GM19351 (cell line): Measurements from ENCODE around the gene RAB8A.

ENCODE experiments used
- ATAC-seq: cut with Tn5 transposase; IDR thresholded peaks from one replicate; pipeline ENCODE4 v1.9.1; 2021; ENCODE audit warnings: mild to moderate bottlenecking, moderate library complexity; ENCODE audit not compliant: unreplicated experiment

RAB8A gene

DNA sequence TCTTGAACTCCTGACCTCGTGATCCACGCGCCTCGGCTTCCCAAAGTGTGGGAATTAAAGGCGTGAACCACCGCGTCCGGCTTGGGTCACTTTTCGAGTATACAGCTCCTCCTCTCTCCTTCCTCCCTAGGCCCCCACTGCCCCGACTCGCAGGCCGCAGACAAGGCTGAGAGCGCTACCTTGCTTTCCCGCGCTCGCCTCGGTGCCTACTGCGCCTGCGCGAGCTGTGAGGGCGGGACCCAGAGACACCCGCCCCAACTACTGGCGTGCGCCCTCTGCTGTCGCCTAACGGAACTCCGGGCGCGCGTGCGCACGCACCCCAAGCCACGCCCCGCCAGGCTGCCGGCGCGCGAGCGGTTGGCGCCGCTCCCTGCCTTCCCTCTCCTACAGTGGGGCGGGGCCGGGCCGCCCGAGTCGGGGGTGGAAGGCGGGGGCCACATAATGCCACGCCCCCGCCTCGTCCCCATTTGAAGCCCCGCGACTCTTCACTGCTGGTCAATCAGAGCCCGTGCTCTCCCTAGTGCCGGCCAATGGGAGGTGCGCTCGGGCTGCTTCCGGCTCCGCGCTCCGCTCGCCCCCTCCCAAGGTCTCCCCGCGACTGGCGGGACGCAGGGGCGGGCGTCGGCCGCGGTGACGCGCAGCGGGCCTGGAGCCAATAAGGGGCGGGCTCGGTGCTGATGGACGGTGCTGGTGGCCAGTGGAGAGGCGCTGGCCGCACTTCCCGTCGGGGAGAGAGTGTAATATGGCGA, at the start of gene RAB8A:
Gene RAB8A, plus strand, starts transcription at position 730 of the 749 bp plus-strand sequence. Its CDS starts 13 bp downstream, at position 743.
- peak; percentile 92 for ATAC-seq

DNA sequence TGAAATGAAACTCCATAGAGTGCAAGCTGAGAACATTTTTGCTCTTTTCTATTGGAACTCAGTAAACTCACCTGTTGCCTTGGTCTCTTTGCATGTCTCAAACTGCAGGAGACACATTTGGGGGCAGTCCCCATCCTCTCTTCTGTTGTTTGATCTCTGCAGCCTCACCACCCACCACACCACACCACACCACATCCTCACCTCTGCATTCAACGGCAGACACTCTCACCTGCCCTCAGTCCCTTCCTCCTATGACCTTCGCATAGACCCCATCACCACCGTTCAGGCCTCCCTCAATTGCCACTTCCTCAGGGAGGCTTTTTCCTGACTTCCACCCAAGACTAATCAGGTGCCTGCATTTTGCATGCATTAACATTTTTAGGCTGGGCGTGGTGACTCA, 49.7 kb upstream of the RAB8A start:
- ATAC-seq, result no peak

DNA sequence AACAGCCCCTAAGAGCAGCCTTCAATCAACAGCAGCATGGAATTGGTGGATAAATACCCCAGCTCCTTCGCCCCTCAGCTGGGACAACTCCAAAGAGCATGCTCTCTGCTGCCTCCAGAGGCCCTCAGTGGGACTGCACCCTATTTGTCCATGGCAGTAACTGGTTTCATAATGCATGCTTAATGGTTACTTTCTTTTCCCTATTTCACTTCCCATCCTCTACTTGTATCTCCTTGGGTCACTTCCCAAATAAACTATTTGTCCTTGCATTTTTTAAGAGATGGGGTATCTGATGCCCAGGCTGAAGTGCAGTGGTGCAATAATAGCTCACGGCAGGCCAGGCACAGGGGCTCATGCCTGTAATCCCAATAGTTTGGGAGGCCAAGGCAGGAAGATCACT, 48.9 kb upstream of the RAB8A start:
- no peak for ATAC-seq

DNA sequence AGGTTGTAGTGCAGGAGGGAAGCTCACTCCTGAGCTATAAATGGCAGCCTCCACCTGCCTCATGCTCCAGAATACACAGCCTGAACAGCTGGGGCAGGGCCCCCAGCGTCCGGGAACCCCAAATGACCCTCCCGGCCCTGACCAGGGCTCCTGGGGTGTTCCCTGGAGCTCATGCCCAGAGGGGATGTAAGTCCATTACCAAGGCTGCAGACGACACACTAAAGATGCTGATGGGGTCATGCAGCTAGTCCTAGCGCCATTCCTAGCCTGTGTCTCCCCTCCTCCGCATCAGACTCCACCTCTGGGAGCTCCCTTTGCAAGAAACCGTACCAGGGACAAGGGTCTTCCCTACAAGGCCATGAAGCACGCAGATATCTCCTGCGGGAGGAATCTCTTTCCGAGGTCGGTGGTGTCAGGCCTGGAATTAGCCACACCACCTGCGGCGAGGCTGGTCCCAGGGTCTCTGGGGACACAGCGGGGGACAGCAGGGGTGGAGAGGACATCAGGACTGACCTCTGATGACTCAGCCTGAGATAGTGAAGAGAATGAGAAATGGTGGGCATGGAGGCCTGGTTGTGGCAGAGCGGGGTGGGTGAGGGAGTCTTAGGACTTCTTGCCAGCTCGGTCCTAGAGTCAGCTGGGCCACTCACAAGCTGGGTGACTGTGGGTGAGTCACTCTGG, 47.3 kb upstream of the RAB8A start:
- no peak for ATAC-seq

DNA sequence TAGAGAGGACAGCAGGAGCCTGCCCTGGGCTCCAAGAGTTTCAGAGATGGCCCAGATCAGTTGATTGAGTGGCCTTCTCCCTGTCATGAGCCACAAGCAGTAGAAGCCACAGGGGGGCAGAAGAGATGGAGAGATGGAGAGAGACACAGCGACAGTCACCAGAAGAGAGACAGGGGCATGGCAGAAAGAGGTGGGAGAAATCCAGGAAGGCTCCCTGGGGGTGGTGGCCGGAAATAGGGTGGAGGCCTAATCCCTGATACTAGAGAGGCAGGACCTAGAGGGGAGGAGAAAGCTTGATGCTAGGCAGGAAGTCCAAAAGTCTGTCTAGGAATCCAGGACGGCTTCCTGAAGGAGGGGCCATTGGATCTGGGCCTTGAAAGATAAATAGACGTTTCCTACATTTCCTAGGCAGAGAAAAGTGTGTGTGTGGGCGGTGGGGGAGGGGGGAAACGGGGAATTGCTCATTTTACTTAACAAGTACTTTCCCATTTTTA, 45.0 kb upstream of the RAB8A start:
- no peak for ATAC-seq

DNA sequence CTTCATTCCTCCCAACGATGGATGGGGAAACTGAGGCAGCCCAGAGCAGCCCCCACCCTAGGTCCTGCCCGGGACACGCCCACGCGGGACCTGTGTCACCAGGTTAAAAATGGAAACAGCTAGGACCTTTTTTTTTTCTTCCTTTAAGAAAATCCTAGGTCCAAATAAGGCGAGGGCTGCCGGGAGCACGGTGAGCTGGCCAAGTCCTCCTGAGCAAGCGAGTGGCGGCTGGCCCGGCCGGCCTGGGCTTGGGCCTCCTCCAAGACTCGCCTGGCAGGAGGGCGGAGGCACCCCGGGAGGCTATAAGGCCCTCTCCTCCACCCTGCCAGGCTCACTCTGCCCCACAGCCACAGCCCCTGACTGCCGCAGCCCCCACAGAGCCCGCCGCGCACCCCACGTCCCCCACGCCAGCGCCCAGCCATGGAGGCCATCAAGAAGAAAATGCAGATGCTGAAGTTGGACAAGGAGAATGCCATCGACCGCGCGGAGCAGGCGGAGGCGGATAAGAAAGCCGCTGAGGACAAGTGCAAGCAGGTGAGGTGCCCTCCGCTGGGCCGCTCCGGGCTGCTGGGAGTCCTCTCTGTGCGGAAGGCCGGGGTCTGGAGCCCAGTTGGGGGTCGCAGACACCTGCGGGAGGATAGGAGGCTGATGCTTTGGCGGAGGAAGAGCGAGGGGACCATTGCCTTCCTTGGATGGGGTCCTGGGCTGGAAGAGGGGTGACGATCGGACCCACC, 44.3 kb upstream of the RAB8A start:
- no peak for ATAC-seq

DNA sequence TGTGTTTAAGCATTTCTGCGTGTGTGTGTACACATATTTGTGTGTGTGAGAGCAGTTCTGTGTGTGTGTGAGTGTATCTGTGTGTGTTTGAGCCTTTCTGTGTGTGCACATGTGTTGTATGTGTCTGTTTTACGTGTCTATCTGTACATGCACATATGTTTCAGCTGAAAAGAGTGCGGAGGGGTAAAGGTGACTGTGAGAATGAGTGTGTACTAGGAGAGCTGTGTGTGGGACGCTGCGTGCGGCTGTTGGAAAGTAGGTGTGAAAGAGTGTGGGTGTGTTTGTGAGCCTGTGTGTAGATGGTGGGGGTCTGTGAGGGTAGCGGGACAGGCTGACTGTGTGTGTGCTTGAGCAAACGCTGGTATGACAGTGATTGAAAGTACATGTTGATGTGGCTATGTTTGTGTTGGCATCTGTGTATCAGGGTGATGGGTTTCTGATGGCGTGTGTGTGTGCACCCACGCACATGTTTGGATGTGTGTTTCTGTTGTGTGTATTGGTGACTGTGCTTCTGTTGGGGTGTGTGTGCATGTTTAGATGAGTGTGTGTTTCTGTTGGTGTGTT, 42.9 kb upstream of the RAB8A start:
- ATAC-seq, result no peak

DNA sequence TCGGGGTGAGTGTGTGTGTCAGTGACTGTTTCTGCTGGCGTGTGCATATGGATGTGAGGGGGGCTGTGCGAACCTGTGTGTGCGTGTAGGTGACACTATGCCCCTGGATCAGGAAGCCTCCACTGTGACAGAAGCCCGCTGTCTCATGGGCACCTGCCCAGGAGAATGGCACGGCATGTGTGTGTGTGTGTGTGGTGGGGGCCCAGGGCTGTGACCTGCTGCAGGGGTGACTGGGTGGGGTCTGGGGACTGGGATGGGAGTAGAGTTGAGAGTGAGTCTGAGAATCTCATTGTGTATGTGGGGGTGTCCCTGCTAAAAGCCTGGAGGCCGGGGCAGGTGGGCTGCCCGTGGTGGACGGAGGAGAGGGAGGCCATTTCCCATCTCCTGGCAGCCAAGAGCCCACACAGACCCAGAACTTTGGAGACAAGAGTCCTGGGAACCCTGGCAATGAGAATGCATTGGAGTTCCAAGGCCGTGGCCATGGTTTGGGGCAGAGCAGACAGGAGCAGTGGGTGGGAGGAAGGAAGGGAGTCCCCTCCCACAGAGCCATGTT, 41.8 kb upstream of the RAB8A start:
- ATAC-seq, result no peak

DNA sequence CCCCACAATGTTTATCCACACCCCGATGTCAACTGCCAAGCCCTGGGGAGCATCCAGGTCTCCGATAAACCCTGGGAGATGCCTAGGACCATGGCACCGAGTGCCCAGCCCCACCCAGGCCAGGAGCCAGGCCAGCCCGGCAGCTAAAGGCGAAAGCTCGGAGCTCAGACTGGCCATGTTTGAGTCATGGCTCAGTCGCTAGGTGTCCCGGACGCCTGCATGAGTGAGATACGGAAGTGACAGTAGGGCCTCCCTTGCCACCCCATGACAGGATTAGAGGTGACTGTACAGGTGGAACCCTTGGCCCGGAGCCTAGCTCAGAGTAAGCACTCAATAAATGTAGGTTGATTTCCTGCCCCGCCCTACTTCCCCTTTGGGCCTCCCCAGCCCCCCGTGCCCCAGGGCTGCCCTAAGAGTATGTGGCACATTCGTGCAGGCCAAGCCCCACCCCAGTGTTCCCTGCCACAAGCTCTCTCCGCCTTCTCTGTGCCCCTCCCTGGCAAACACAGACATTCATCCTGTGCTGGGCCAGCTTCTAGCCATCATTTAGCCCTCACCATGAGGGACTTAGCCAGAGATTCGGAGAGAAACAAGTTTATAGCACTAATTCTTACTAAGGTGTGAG, 41.2 kb upstream of the RAB8A start:
- peak; percentile 54 for ATAC-seq

DNA sequence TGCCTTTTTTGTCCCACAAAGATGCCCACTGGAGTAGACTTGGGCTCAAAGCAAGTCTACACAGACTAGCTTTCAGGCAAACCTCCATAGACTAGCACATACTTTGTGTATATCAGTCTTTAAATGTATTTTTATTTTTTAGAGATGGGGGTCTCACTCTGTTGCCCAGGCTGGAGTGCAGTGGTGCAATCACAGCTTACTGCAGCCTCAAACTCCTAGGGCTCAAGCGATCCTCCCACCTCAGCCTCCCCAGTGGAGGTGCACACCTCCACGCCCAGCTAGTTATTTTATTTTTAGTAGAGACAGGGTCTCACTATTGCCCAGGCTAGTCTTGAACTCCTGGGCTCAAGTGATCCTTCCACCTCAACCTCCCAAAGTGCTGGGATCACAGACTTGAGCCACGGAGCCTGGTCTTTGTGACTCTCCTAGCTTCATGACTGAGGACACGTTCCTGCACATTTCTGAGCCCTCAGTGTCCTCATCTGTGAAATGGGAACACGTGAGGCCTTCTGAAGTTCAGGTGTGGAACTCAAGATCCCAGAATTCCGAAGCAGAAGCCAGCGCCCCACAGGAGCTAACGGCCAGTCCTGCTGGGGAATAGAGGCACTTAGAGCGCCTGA, 40.5 kb upstream of the RAB8A start:
- no peak for ATAC-seq

DNA sequence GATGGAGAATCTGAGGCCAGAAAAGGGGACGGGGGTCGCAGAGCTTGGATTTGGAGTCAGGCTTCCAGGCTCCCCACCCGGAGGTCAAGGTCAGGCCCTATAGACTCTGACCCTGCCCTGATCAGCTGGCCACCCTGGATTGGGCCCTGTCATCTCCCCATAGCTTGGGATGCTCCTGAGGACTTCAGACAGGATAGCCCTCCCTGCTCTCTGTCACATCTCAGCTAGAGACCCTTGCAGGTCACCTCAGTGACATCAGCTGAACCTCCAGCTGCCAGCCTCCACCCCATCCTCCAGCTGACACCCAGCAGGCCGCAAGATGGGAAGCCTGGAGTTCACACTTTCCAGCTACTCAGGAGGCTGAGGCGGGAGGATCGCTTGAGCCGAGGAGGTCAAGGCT, 38.2 kb upstream of the RAB8A start:
- no peak for ATAC-seq

DNA sequence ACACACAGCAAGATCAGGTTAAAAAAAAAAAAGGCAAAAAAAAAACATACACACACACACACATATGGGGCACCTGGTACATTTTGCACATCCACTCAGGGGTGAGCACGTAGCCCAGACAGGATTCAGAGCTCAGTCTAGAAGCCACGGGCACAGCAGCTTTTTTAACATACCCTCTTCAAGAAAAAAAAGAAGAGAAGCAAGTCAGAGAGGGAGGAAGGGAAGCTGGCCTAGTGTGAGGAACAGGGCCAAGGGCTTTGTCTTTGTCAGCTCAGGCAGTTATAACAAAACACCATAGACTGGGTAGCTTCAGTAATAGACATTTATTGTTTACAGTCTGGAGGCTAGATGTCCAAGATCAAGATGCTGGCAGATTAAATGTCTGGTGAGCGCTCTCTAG, 37.7 kb upstream of the RAB8A start:
- no peak for ATAC-seq

DNA sequence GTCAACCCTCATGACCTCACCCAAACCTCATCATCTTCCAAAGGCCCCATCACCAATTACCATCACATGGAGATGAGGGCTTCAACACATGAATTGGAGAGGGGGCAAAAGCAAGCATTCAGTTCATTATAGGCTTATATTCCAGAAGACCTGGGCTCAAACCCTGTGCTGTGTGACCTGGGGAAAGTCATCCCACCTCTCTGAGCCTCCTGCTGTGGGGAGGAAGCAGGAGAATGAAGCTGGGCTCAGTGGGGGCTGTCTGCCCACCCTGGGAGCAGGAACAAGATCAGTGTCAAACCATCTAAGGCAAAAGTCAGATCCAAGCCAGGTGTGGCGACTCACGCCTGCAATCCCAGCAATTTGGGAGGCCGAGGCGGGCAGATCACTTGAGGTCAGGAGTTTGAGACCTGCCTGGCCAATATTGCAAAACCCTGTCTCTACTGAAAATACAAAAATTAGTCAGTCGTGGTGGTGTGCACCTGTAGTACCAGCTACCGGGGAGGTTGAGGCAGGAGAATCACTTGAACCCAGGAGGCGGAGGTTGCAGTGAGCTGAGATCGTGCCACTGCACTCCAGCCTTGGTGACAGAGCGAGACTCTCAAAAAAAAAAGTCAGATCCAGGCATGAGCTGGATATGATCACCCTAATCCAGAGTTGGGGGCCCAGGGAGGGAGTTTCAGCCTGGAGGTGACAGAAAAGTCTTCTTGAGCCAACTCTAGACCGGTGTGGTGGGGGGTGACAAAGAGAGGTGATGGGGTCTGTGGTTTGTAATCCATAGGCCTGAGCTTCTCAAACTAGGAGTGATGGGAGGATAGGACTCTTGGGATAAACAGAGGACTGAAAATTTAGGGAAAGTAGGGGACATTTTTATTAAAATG, 37.0 kb upstream of the RAB8A start:
- ATAC-seq, result no peak

DNA sequence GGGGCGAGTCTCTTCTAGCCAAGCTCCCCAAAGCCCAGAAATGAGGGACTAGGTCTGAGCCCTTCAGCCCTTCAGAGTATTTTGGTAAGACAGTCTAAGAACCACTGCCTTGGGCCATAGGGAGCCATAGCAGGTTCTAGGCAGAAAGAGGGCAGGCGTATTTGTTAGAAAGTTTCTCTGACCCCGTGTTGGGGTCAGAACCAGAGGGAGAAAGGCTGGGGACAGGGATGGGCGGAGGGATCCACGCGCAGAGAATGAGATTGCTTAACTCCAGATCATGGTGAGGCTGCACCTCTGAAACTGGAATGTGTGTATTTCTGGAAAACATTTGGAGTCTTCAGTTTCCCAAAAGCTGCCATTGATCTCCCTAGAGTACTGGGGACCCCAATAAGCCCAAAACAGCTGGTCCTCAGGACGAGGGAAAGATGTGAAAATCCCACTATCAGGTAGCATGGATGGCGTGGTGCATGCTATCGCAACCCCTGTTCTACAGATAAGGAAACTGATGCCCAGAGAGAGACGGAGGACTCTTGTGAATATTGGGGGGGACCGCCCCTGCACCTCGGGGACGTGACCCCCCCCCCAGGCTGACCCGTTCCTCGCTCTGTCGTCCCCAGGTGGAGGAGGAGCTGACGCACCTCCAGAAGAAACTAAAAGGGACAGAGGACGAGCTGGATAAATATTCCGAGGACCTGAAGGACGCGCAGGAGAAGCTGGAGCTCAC, 36.1 kb upstream of the RAB8A start:
- peak; percentile 1 for ATAC-seq

DNA sequence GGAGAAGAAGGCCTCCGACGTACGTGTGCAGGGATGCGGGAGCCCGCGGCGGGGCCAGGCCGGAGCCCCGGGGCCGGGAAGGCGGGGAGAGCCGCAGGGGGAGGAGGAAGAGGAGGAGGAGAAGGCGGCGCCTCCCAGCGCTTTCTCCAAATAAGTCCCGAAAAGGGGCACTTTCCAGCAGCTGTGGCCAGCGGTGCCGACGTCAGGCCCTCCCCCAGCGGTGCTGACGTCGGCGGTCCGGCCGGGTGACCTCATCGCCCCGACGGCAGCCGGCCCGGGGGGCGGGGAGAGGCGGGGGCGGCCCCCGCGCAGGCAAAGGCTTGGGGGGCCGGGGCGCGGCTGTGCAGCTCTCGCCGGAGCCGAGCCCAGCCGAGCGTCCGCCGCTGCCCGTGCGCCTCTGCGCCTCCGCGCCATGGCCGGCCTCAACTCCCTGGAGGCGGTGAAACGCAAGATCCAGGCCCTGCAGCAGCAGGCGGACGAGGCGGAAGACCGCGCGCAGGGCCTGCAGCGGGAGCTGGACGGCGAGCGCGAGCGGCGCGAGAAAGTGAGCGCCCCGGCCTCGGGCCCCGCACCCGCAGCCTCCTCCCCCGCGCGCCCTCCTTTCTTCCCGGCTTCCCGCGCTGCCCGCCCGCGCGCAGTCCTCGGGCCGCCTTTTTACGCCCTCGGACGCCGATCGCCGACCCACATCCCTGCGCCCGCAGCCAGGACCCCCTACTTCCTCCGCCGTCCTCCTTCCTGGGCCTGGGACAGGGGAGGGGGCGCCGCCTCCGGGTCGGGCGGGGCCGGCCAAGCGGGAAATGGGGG, 35.3 kb upstream of the RAB8A start, which contains the start of gene TPM4:
Gene TPM4, plus strand, starts transcription at position 342 of the 804 bp plus-strand sequence. Its CDS starts 71 bp downstream, at position 413.
- peak; percentile 55 for ATAC-seq

DNA sequence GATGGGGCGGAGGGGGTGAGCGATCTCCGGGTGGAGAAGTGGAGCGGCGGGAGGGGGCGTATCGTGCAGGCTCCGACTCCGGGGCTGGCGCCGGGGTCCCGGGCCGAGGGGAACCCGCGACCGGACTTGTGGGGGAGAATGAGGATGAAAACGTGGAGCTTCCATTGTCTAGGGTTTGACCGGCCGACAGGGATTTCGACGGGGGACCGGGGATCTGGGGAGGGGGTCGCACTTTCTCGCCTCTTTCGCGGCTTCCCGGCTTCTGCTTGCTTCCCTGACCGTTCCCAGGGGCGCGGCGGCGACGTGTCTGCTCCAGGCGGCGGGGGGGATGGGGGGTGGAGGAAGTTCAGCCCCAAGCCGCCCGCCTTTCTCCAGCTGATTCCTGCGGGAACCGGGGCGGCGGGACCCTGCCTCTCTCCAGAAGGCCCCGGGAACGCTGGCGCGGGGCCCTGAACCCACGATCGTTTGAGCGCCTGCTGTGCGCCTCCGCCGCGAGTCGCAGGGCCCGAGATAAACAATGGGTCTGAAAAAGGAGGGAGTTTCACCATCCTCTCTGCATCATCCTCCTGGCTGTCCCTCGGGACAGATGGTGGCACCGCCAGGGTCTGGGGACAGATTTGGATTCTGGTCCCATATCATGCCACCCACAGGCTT, 34.6 kb upstream of the RAB8A start:
- ATAC-seq, result no peak
